H1 (cell line): ENCODE measurements around the gene ANKRD2. TPM values are rescaled to one million over a fixed set of nuclear protein-coding genes. Genes with fewer than 3 reads are reported as not detected.

Experiments
- ATF2 ChIP-seq: IDR thresholded peaks from 2 replicates; pipeline ENCODE4 v1.6.1; 2012; ENCODE audit warnings: low read length, inconsistent platforms
- CBX5 ChIP-seq: fragments of 300-800, 300-1000 bp; sonication (generic); IDR thresholded peaks from 2 replicates; pipeline ENCODE4 v1.7.1; 2016; ENCODE audit warnings: antibody characterized with exemption, low read length, low read depth
- CHD2 ChIP-seq: IDR thresholded peaks from 2 replicates; pipeline ENCODE4 v1.6.1; 2012; ENCODE audit warnings: low read length, improper control_type of control experiment
- HDAC6 ChIP-seq: IDR thresholded peaks from one replicate; pipeline ENCODE4 v1.7.1; 2012; ENCODE audit warnings: low read depth, mild to moderate bottlenecking, inconsistent platforms, low read length, moderate library complexity
- polyA plus RNA-seq, 7 experiments: library from polyadenylated mRNA; depleted of rRNA in 3 of 7; stranded (reverse) in 5 of 7; unstranded in 2 of 7; fragments of >200 nt in 5 of 7; fragments of 200-250 nt in 2 of 7; gene quantifications; 1 replicate in 5 of 7; 2 replicates in 1 of 7; 4 replicates in 1 of 7; pipeline versions ENCODE4 v1.2.1 to v1.2.3, GENCODE V29; 2011 to 2013; ENCODE audit warnings: missing spikeins in 2 of 7, mixed read lengths in 2 of 7
- total RNA-seq: library from RNA; stranded (reverse); fragmentation: NEBNext Ultra II Directional; extraction: Animal tissue kit (Norgen Biotek cat#: 25700); gene quantifications from 2 replicates; pipeline ENCODE4 v1.2.1, GENCODE V29; 2021

Gene ANKRD2
- total and polyA plus RNA-seq, 2 of the 8 experiments (the other 6 are each of a cell fraction or from before 2014, with no cell fraction given), result not detected

DNA sequence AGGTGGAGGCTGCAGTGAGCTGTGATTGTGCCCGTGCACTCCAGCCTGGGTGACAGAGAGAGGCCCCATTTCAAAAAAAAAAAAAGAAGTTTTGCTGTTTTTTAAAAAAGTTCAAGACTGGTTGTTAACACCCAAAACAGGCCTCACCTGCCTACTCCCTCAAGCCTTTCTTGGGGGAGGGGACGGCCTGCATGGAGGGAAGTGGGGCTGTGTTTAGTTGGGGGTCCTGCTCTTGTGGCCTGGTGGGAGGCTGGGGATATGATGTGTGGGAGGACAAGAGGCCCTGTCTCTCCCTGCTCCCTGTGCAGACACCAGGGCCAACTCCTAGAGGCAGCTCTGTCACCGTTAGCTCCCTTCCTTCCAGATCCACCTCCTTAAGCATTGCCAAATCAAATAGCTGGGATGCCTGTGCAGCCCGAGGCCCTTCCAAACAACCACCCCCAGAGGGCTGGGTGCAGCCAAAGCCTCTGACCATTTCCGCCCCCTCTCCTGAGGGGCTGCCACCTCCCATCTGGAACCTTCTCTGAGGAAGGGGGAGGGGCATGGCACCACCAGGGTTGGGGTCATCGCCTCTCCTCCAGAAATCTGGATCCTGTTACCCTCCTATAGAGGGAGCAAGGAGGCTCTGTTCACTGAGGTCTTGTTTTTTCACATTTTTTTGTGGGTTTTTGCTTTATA, 32.9 kb upstream of the ANKRD2 start (continued):
- TF ChIP-seq ATF2 (no peak), CBX5 (no peak), CHD2 (no peak), HDAC6 (no peak)
